GM23338 (cell line): Measurements from ENCODE around the gene COA4. TPM values are rescaled to one million over a fixed set of nuclear protein-coding genes. Genes with fewer than 3 reads are reported as not detected.

ENCODE experiments used
- ATAC-seq: fragments of 200-7000 bp; cut with Tn5 transposase; 3 replicates; pipeline ENCODE4 v1.9.1; 2020
- DNase-seq: peaks from one replicate; pipeline ENCODE4 v3.0.0-alpha.2; 2015; ENCODE audit warnings: low spot score
- H2AFZ ChIP-seq: fragments of 200-600 bp; sonication (generic); 2 replicates; pipeline ENCODE4 v1.8.0; 2016; ENCODE audit warnings: antibody characterized with exemption, mild to moderate bottlenecking, moderate library complexity
- H3F3A ChIP-seq: fragments of 200-600 bp; sonication (generic); replicated peaks from 2 replicates; pipeline ENCODE4 v1.8.0; 2017; ENCODE audit warnings: antibody characterized with exemption, mixed run types, low read depth
- H3K27ac ChIP-seq: fragments of 200-600 bp; sonication (generic); 2 replicates; pipeline ENCODE4 v1.6.1; 2016; ENCODE audit warnings: low read depth
- H3K27me3 ChIP-seq: fragments of 200-600 bp; sonication (generic); 2 replicates; pipeline ENCODE4 v1.8.0; 2016; ENCODE audit warnings: mild to moderate bottlenecking, mixed run types, moderate library complexity; ENCODE audit not compliant: insufficient read depth
- H3K36me3 ChIP-seq: fragments of 200-600 bp; sonication (generic); 2 replicates; pipeline ENCODE4 v1.8.0; 2016; ENCODE audit warnings: mild to moderate bottlenecking; ENCODE audit not compliant: insufficient read depth
- H3K4me1 ChIP-seq: fragments of 200-600 bp; sonication (generic); 2 replicates; pipeline ENCODE4 v1.8.0; 2016; ENCODE audit warnings: mild to moderate bottlenecking, moderate library complexity; ENCODE audit not compliant: insufficient read depth
- H3K4me2 ChIP-seq: fragments of 200-600 bp; sonication (generic); 2 replicates; pipeline ENCODE4 v1.7.1; 2017; ENCODE audit warnings: mixed run types
- H3K4me3 ChIP-seq: fragments of 200-600 bp; sonication (generic); 2 replicates; pipeline ENCODE4 v1.6.1; 2016; ENCODE audit warnings: mixed run types
- H3K79me2 ChIP-seq: fragments of 200-600 bp; sonication (generic); replicated peaks from 2 replicates; pipeline ENCODE4 v1.8.0; 2017; ENCODE audit warnings: mild to moderate bottlenecking; ENCODE audit not compliant: insufficient read depth
- H3K9me2 ChIP-seq: fragments of 200-600 bp; sonication (generic); 2 replicates; pipeline ENCODE4 v1.8.0; 2017; ENCODE audit not compliant: insufficient read depth
- H4K20me1 ChIP-seq: fragments of 200-600 bp; sonication (generic); replicated peaks from 2 replicates; pipeline ENCODE4 v1.8.0; 2017; ENCODE audit warnings: mild to moderate bottlenecking; ENCODE audit not compliant: insufficient read depth
- H3K27ac Mint-ChIP-seq: 2 replicates; pipeline ENCODE4 v1.8.0; 2020; ENCODE audit warnings: inconsistent platforms, mild to moderate bottlenecking, moderate library complexity, mixed read lengths
- H3K27me3 Mint-ChIP-seq: 3 replicates; pipeline ENCODE4 v1.8.0; 2022; ENCODE audit warnings: low read depth, mild to moderate bottlenecking, moderate library complexity, mixed read lengths, inconsistent platforms; ENCODE audit not compliant: insufficient read depth, poor library complexity
- H3K36me3 Mint-ChIP-seq: 3 replicates; pipeline ENCODE4 v1.8.0; 2021; ENCODE audit warnings: low read depth, mild to moderate bottlenecking, inconsistent platforms, moderate library complexity, mixed read lengths
- H3K4me1 Mint-ChIP-seq: 3 replicates; pipeline ENCODE4 v1.8.0; 2020; ENCODE audit warnings: mild to moderate bottlenecking, inconsistent platforms, mixed read lengths
- H3K4me3 Mint-ChIP-seq: 3 replicates; pipeline ENCODE4 v1.8.0; 2021; ENCODE audit warnings: moderate library complexity, mild to moderate bottlenecking, inconsistent platforms, mixed read lengths
- H3K9me3 Mint-ChIP-seq: 3 replicates; pipeline ENCODE4 v1.8.0; 2020; ENCODE audit warnings: moderate library complexity, mild to moderate bottlenecking, inconsistent platforms, mixed read lengths
- CREB1 ChIP-seq: fragments of 250-450 bp; sonication (Bioruptor Pico); IDR thresholded peaks from 2 replicates; pipeline ENCODE4 v1.5.0; 2020; ENCODE audit warnings: low read depth, mild to moderate bottlenecking, moderate library complexity
- EZH2 ChIP-seq: fragments of 200-600 bp; sonication (generic); IDR thresholded peaks from one replicate; pipeline ENCODE4 v1.8.0; 2017; ENCODE audit warnings: antibody characterized with exemption, mild to moderate bottlenecking, low read depth; ENCODE audit not compliant: unreplicated experiment
- EZH2phosphoT487 ChIP-seq: fragments of 200-600 bp; sonication (generic); IDR thresholded peaks from one replicate; pipeline ENCODE4 v1.8.1; 2018; ENCODE audit warnings: antibody characterized with exemption; ENCODE audit not compliant: unreplicated experiment
- JUNB ChIP-seq: IDR thresholded peaks from one replicate; pipeline ENCODE4 v1.6.1; 2016; ENCODE audit warnings: antibody characterized with exemption; ENCODE audit not compliant: unreplicated experiment
- NANOG ChIP-seq: IDR thresholded peaks from 2 replicates; pipeline ENCODE4 v1.6.1; 2016; ENCODE audit warnings: antibody characterized with exemption, borderline replicate concordance
- POLR2AphosphoS5 ChIP-seq: IDR thresholded peaks from 2 replicates; pipeline ENCODE4 v1.6.1; 2016; ENCODE audit warnings: antibody characterized with exemption, low read depth
- STAT1 ChIP-seq: IDR thresholded peaks from one replicate; pipeline ENCODE4 v1.6.1; 2016; ENCODE audit warnings: antibody characterized with exemption; ENCODE audit not compliant: unreplicated experiment
- ZNF114 ChIP-seq: fragments of 250-450 bp; sonication (Bioruptor Pico); IDR thresholded peaks from 2 replicates; pipeline ENCODE4 v1.5.0; 2020; ENCODE audit warnings: mild to moderate bottlenecking, moderate library complexity
- ZNF331 ChIP-seq: fragments of 250-450 bp; sonication (Bioruptor Pico); IDR thresholded peaks from 2 replicates; pipeline ENCODE4 v1.5.0; 2020; ENCODE audit warnings: low read depth, mild to moderate bottlenecking, moderate library complexity
- polyA plus RNA-seq: library from polyadenylated mRNA; unstranded; fragments of >200 nt; fragmentation: Nextera tagmentation; extraction: Ambion mirVana; gene quantifications from 2 replicates; pipeline ENCODE4 v1.2.1, GENCODE V29; 2016
- total RNA-seq: library from RNA; depleted of rRNA; stranded (reverse); fragments of >200 nt; shearing (Covaris generic); gene quantifications from 2 replicates; pipeline ENCODE4 v1.2.3, GENCODE V29; 2014
- TF ChIP-seq, protein P1 (sequence below): fragments of 250-450 bp; sonication (Bioruptor Pico); IDR thresholded peaks from 2 replicates; pipeline ENCODE4 v1.5.0; 2020; ENCODE audit warnings: mild to moderate bottlenecking, moderate library complexity
- TF ChIP-seq, protein P2 (sequence below): IDR thresholded peaks from one replicate; pipeline ENCODE4 v1.6.1; 2018; ENCODE audit warnings: antibody characterized with exemption; ENCODE audit not compliant: unreplicated experiment
- TF ChIP-seq, protein P3 (sequence below): IDR thresholded peaks from 2 replicates; pipeline ENCODE4 v1.6.1; 2016; ENCODE audit warnings: antibody characterized with exemption
- TF ChIP-seq, protein P4 (sequence below), 2 experiments: fragments of 200-600 bp in 1 of 2; sonication (generic) in 1 of 2; conservative IDR thresholded peaks; 2 replicates each; pipeline versions ENCODE4 v1.5.1 to v1.6.1; 2016 to 2017; ENCODE audit warnings: antibody characterized with exemption in 2 of 2, low read depth in 2 of 2, mild to moderate bottlenecking in 2 of 2, moderate library complexity in 1 of 2

The COA4 gene
- total and polyA plus RNA-seq, 2 experiments from 2014 or later, result 168 to 174 TPM

DNA sequence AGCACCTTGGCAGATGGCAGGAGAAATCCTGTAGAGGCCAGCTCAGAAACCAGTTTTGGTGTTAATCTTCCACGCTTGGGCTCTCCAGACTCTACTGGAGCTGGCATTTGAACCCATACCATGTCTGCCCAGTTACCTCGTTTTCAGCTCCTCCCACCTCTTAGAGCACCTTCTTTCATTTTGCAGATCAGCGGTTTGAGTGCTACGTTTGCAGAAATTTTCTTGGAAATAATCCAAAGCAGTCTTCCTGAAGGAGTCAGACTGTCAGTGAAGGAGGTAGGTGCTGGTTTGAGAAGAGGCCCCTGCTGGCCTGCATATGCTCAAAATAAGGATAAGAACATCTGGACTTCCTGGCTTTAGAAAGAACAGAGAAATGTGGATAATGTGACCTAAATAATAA, 13.7 kb downstream of the COA4 start:
- no peaks in the 10 kb centered on the region for H3K27me3 ChIP-seq
- no peak overlapping the region for H3K4me3 Mint-ChIP-seq
- H3K27me3 Mint-ChIP-seq, result no peaks in the 10 kb centered on the region
- H3K36me3 ChIP-seq, result no peaks in the 10 kb centered on the region; the same call in 1 of the 2 replicates
- no peak overlapping the region for H3K27ac Mint-ChIP-seq
- H3K27ac ChIP-seq, result no peak overlapping the region
- ATAC-seq, result no peak
- H3K36me3 Mint-ChIP-seq, result peaks cover 7% of the 10 kb centered on the region; the same call in 1 of the 3 replicates
- H2AFZ ChIP-seq, result no peak overlapping the region
- H3K9me3 Mint-ChIP-seq, result no peaks in the 10 kb centered on the region
- H3K4me2 ChIP-seq, result no peak overlapping the region
- DNase-seq, result no peak
- no peaks in the 10 kb centered on the region for H3K4me1 ChIP-seq
- H3K4me3 ChIP-seq, result no peak overlapping the region
- no peaks in the 10 kb centered on the region for H3K79me2 ChIP-seq
- TF ChIP-seq EZH2phosphoT487 (no peak), JUNB (no peak), EZH2 (no peak), STAT1 (no peak), CREB1 (CRISPR knock-in tag) (no peak), POLR2AphosphoS5 (no peak), ZNF114 (CRISPR knock-in tag) (no peak), ZNF331 (CRISPR knock-in tag) (no peak), NANOG (no peak)
- TF ChIP-seq, protein P1, sequence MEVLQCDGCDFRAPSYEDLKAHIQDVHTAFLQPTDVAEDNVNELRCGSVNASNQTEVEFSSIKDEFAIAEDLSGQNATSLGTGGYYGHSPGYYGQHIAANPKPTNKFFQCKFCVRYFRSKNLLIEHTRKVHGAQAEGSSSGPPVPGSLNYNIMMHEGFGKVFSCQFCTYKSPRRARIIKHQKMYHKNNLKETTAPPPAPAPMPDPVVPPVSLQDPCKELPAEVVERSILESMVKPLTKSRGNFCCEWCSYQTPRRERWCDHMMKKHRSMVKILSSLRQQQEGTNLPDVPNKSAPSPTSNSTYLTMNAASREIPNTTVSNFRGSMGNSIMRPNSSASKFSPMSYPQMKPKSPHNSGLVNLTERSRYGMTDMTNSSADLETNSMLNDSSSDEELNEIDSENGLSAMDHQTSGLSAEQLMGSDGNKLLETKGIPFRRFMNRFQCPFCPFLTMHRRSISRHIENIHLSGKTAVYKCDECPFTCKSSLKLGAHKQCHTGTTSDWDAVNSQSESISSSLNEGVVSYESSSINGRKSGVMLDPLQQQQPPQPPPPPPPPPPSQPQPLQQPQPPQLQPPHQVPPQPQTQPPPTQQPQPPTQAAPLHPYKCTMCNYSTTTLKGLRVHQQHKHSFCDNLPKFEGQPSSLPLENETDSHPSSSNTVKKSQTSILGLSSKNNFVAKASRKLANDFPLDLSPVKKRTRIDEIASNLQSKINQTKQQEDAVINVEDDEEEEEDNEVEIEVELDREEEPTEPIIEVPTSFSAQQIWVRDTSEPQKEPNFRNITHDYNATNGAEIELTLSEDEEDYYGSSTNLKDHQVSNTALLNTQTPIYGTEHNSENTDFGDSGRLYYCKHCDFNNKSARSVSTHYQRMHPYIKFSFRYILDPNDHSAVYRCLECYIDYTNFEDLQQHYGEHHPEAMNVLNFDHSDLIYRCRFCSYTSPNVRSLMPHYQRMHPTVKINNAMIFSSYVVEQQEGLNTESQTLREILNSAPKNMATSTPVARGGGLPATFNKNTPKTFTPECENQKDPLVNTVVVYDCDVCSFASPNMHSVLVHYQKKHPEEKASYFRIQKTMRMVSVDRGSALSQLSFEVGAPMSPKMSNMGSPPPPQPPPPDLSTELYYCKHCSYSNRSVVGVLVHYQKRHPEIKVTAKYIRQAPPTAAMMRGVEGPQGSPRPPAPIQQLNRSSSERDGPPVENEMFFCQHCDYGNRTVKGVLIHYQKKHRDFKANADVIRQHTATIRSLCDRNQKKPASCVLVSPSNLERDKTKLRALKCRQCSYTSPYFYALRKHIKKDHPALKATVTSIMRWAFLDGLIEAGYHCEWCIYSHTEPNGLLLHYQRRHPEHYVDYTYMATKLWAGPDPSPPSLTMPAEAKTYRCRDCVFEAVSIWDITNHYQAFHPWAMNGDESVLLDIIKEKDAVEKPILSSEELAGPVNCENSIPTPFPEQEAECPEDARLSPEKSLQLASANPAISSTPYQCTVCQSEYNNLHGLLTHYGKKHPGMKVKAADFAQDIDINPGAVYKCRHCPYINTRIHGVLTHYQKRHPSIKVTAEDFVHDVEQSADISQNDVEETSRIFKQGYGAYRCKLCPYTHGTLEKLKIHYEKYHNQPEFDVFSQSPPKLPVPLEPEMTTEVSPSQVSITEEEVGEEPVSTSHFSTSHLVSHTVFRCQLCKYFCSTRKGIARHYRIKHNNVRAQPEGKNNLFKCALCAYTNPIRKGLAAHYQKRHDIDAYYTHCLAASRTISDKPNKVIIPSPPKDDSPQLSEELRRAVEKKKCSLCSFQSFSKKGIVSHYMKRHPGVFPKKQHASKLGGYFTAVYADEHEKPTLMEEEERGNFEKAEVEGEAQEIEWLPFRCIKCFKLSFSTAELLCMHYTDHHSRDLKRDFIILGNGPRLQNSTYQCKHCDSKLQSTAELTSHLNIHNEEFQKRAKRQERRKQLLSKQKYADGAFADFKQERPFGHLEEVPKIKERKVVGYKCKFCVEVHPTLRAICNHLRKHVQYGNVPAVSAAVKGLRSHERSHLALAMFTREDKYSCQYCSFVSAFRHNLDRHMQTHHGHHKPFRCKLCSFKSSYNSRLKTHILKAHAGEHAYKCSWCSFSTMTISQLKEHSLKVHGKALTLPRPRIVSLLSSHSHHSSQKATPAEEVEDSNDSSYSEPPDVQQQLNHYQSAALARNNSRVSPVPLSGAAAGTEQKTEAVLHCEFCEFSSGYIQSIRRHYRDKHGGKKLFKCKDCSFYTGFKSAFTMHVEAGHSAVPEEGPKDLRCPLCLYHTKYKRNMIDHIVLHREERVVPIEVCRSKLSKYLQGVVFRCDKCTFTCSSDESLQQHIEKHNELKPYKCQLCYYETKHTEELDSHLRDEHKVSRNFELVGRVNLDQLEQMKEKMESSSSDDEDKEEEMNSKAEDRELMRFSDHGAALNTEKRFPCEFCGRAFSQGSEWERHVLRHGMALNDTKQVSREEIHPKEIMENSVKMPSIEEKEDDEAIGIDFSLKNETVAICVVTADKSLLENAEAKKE (CRISPR knock-in tag), result no peak
- TF ChIP-seq, protein P2, sequence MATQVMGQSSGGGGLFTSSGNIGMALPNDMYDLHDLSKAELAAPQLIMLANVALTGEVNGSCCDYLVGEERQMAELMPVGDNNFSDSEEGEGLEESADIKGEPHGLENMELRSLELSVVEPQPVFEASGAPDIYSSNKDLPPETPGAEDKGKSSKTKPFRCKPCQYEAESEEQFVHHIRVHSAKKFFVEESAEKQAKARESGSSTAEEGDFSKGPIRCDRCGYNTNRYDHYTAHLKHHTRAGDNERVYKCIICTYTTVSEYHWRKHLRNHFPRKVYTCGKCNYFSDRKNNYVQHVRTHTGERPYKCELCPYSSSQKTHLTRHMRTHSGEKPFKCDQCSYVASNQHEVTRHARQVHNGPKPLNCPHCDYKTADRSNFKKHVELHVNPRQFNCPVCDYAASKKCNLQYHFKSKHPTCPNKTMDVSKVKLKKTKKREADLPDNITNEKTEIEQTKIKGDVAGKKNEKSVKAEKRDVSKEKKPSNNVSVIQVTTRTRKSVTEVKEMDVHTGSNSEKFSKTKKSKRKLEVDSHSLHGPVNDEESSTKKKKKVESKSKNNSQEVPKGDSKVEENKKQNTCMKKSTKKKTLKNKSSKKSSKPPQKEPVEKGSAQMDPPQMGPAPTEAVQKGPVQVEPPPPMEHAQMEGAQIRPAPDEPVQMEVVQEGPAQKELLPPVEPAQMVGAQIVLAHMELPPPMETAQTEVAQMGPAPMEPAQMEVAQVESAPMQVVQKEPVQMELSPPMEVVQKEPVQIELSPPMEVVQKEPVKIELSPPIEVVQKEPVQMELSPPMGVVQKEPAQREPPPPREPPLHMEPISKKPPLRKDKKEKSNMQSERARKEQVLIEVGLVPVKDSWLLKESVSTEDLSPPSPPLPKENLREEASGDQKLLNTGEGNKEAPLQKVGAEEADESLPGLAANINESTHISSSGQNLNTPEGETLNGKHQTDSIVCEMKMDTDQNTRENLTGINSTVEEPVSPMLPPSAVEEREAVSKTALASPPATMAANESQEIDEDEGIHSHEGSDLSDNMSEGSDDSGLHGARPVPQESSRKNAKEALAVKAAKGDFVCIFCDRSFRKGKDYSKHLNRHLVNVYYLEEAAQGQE, result no peak
- TF ChIP-seq, protein P3, sequence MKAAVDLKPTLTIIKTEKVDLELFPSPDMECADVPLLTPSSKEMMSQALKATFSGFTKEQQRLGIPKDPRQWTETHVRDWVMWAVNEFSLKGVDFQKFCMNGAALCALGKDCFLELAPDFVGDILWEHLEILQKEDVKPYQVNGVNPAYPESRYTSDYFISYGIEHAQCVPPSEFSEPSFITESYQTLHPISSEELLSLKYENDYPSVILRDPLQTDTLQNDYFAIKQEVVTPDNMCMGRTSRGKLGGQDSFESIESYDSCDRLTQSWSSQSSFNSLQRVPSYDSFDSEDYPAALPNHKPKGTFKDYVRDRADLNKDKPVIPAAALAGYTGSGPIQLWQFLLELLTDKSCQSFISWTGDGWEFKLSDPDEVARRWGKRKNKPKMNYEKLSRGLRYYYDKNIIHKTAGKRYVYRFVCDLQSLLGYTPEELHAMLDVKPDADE, result no peak
- TF ChIP-seq, protein P4, sequence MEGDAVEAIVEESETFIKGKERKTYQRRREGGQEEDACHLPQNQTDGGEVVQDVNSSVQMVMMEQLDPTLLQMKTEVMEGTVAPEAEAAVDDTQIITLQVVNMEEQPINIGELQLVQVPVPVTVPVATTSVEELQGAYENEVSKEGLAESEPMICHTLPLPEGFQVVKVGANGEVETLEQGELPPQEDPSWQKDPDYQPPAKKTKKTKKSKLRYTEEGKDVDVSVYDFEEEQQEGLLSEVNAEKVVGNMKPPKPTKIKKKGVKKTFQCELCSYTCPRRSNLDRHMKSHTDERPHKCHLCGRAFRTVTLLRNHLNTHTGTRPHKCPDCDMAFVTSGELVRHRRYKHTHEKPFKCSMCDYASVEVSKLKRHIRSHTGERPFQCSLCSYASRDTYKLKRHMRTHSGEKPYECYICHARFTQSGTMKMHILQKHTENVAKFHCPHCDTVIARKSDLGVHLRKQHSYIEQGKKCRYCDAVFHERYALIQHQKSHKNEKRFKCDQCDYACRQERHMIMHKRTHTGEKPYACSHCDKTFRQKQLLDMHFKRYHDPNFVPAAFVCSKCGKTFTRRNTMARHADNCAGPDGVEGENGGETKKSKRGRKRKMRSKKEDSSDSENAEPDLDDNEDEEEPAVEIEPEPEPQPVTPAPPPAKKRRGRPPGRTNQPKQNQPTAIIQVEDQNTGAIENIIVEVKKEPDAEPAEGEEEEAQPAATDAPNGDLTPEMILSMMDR (conservative IDR thresholded peaks at IDR 0.05; ENCODE audit: low read depth in 2 of 2), result no peak
- H3K9me2 ChIP-seq, result no peaks in the 10 kb centered on the region
- no peaks in the 10 kb centered on the region for H4K20me1 ChIP-seq
- H3F3A ChIP-seq, result 0 out of 2 replicates have a peak, but pooled peaks cover 3% of the 10 kb centered on the region
- no peaks in the 10 kb centered on the region for H3K4me1 Mint-ChIP-seq
